Fibroblast of upper back skin (primary cell): ENCODE measurements around the gene HINT2.

Source experiments
- DNase-seq: peaks from one replicate; pipeline ENCODE4 v3.0.0-alpha.2; 2013

HINT2 gene

GRCh38 chr9:35814841-35815543 is at the start of gene HINT2:
TSS of gene HINT2 (minus strand) at chr9:35815042. CDS start at chr9:35814979, 63 bp downstream.
- DNase-seq: peak; percentile 99

- no peak for DNase-seq
These were observed 48.7 kb upstream of the HINT2 start for GRCh38 chr9:35863583-35863982.

- no peak for DNase-seq
These were observed 47.5 kb upstream of the HINT2 start for GRCh38 chr9:35862328-35862727.

GRCh38 chr9:35861161-35861897 is 46.5 kb upstream of the HINT2 start:
- no peak for DNase-seq

- DNase-seq: no peak
These were observed 45.1 kb upstream of the HINT2 start for GRCh38 chr9:35859990-35860339.

GRCh38 chr9:35859310-35859989 is 44.6 kb upstream of the HINT2 start:
- DNase-seq: peak; percentile 19

GRCh38 chr9:35858458-35858857 is 43.6 kb upstream of the HINT2 start:
- no peak for DNase-seq

GRCh38 chr9:35856882-35857281 is 42.0 kb upstream of the HINT2 start:
- no peak for DNase-seq

- no peak for DNase-seq
These were observed 41.4 kb upstream of the HINT2 start for GRCh38 chr9:35856206-35856605.

- no peak for DNase-seq
These were observed 39.4 kb upstream of the HINT2 start for GRCh38 chr9:35854091-35854762.

- DNase-seq: no peak
These were observed 38.3 kb upstream of the HINT2 start for GRCh38 chr9:35852876-35853865.

GRCh38 chr9:35852267-35852815 is 37.5 kb upstream of the HINT2 start:
- no peak for DNase-seq

GRCh38 chr9:35847792-35848572 is 33.1 kb upstream of the HINT2 start:
- peak; percentile 83 for DNase-seq

- no peak for DNase-seq
These were observed 31.3 kb upstream of the HINT2 start for GRCh38 chr9:35845824-35846771.

- DNase-seq: peak; percentile 93
These were observed 29.9 kb upstream of the HINT2 start for GRCh38 chr9:35844628-35845270.

GRCh38 chr9:35842795-35843194 is 28.0 kb upstream of the HINT2 start:
- no peak for DNase-seq

GRCh38 chr9:35842020-35842745 is 27.3 kb upstream of the HINT2 start:
- no peak for DNase-seq

GRCh38 chr9:35841645-35841900 is 26.7 kb upstream of the HINT2 start:
- DNase-seq: no peak
